GM21717 (cell line): ENCODE results near the gene SLC25A45.

Source experiments
- ATAC-seq: cut with Tn5 transposase; IDR thresholded peaks from one replicate; pipeline ENCODE4 v1.9.1; 2021; ENCODE audit warnings: mild to moderate bottlenecking, moderate library complexity; ENCODE audit not compliant: unreplicated experiment

Gene SLC25A45

DNA sequence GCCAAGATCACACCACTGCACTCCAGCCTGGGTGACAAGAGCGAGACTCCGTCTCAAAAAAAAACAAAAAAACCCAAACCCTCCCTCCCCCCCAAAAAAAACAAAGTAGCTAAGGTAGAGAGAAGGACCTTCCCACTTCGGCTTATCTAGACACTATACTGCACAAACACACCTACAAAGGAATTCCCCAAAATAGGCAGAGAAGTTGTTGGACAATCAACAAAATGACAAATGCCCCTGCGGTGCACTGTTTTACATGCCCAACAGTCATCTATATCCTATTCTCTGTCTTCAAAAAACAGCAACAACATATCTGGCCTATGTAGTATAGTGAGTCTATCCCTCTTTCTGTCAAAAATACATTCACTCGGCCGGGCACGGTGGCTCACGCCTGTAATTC lies 55.4 kb downstream of the SLC25A45 start:
- no peak for ATAC-seq

DNA sequence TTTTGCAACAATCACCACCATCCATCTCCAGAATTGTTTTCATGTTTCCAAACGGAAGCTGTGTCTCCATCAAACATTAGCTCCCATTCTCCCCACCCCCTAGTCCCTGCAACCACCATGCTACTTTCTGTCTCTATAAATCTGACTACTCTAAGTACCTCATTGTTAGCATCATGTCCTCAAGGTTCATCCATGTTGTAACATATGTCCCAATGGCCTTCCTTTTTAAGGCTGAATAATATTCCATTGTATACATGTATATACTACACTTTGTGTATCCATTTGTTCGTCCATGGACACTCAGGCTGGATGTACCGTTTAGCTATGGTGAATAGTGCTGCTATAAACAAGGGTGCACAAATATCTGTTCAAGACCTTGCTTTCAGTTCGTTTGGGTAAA lies 57.0 kb downstream of the SLC25A45 start:
- no peak for ATAC-seq
